SU-DHL-6 (cell line): ENCODE measurements around the gene CCDC34.

Experiments used
- H2AFZ ChIP-seq: fragments of 200-600 bp; sonication (generic); 2 replicates; pipeline ENCODE4 v1.6.1; 2014; ENCODE audit warnings: low read depth, mild to moderate bottlenecking, moderate library complexity, mixed read lengths, antibody characterized with exemption, low read length; ENCODE audit not compliant: severe bottlenecking
- H3F3A ChIP-seq: fragments of 200-600 bp; shearing (Covaris generic); 2 replicates; pipeline ENCODE4 v1.6.0; 2016; ENCODE audit warnings: antibody characterized with exemption, mild to moderate bottlenecking; ENCODE audit not compliant: insufficient read depth
- H3K27ac ChIP-seq: fragments of 200-600 bp; sonication (generic); 2 replicates; pipeline ENCODE4 v1.5.1; 2016; ENCODE audit warnings: low read depth, mild to moderate bottlenecking, low read length, moderate library complexity, mixed read lengths
- H3K27me3 ChIP-seq: fragments of 200-600 bp; sonication (generic), shearing (Covaris generic); 2 replicates; pipeline ENCODE4 v1.6.0; 2014; ENCODE audit warnings: mild to moderate bottlenecking, low read length
- H3K36me3 ChIP-seq: fragments of 200-600 bp; sonication (generic); 2 replicates; pipeline ENCODE4 v1.6.1; 2014; ENCODE audit warnings: mild to moderate bottlenecking, low read length, mixed read lengths
- H3K4me2 ChIP-seq: fragments of 300-600, 200-600 bp; shearing (Covaris generic), sonication (generic); 2 replicates; pipeline ENCODE4 v1.6.0; 2014; ENCODE audit warnings: low read length, low read depth, mild to moderate bottlenecking; ENCODE audit not compliant: poor library complexity, severe bottlenecking
- H3K4me3 ChIP-seq: fragments of 200-600 bp; sonication (generic); 2 replicates; pipeline ENCODE4 v1.5.1; 2014; ENCODE audit warnings: antibody characterized with exemption, low read length, mild to moderate bottlenecking, mixed read lengths; ENCODE audit not compliant: insufficient read depth, poor library complexity, severe bottlenecking
- H3K79me2 ChIP-seq: fragments of 200-600 bp; sonication (generic); 2 replicates; pipeline ENCODE4 v1.6.1; 2014; ENCODE audit warnings: mild to moderate bottlenecking, low read length, moderate library complexity; ENCODE audit not compliant: insufficient read depth
- H3K9ac ChIP-seq: fragments of 200-600 bp; sonication (generic); 2 replicates; pipeline ENCODE4 v1.7.0; 2014; ENCODE audit warnings: mild to moderate bottlenecking, low read length
- H3K9me2 ChIP-seq: fragments of 200-600 bp; sonication (generic); replicated peaks from 2 replicates; pipeline ENCODE4 v1.6.1; 2014; ENCODE audit warnings: low read length; ENCODE audit not compliant: insufficient read depth
- H3K9me3 ChIP-seq: fragments of 200-600 bp; sonication (generic); 2 replicates; pipeline ENCODE4 v1.6.1; 2014; ENCODE audit warnings: low read length, mixed read lengths; ENCODE audit not compliant: insufficient read depth
- H4K20me1 ChIP-seq: fragments of 200-600 bp; sonication (generic); 2 replicates; pipeline ENCODE4 v1.6.1; 2014; ENCODE audit warnings: low read depth, mild to moderate bottlenecking, antibody characterized with exemption, low read length, moderate library complexity, mixed read lengths
- EZH2phosphoT487 ChIP-seq: fragments of 200-600 bp; sonication (generic), shearing (Covaris generic); conservative IDR thresholded peaks from 2 replicates; pipeline ENCODE4 v1.6.1; 2018; ENCODE audit warnings: mild to moderate bottlenecking, antibody characterized with exemption, low read length, moderate library complexity, mixed read lengths
- TF ChIP-seq, protein P1 (sequence below): fragments of 200-600 bp; sonication (generic); IDR thresholded peaks from one replicate; pipeline ENCODE4 v1.5.1; 2017; ENCODE audit warnings: antibody characterized with exemption, mild to moderate bottlenecking, low read length, moderate library complexity; ENCODE audit not compliant: insufficient read depth, poor library complexity, severe bottlenecking

The CCDC34 gene

GRCh38 chr11:27354359-27354965, 8.6 kb downstream of the CCDC34 start:
- Histone ChIP-seq H3K4me3 (no peak overlapping the region), H3K9me2 (no peaks in the 10 kb centered on the region), H3K27me3 (no peaks in the 10 kb centered on the region), H3K36me3 (peaks cover 6% of the 10 kb centered on the region; the same call in 1 of the 2 replicates), H3F3A (0 out of 2 replicates have a peak, but pooled peaks cover 3% of the 10 kb centered on the region), H4K20me1 (no peaks in the 10 kb centered on the region), H3K4me2 (no peak overlapping the region), H2AFZ (no peak overlapping the region), H3K79me2 (no peaks in the 10 kb centered on the region), H3K9ac (no peak overlapping the region), H3K9me3 (no peaks in the 10 kb centered on the region), H3K27ac (no peak overlapping the region)
- TF ChIP-seq, protein P1, sequence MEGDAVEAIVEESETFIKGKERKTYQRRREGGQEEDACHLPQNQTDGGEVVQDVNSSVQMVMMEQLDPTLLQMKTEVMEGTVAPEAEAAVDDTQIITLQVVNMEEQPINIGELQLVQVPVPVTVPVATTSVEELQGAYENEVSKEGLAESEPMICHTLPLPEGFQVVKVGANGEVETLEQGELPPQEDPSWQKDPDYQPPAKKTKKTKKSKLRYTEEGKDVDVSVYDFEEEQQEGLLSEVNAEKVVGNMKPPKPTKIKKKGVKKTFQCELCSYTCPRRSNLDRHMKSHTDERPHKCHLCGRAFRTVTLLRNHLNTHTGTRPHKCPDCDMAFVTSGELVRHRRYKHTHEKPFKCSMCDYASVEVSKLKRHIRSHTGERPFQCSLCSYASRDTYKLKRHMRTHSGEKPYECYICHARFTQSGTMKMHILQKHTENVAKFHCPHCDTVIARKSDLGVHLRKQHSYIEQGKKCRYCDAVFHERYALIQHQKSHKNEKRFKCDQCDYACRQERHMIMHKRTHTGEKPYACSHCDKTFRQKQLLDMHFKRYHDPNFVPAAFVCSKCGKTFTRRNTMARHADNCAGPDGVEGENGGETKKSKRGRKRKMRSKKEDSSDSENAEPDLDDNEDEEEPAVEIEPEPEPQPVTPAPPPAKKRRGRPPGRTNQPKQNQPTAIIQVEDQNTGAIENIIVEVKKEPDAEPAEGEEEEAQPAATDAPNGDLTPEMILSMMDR, result no peak
- TF ChIP-seq EZH2phosphoT487, result no peak

DNA sequence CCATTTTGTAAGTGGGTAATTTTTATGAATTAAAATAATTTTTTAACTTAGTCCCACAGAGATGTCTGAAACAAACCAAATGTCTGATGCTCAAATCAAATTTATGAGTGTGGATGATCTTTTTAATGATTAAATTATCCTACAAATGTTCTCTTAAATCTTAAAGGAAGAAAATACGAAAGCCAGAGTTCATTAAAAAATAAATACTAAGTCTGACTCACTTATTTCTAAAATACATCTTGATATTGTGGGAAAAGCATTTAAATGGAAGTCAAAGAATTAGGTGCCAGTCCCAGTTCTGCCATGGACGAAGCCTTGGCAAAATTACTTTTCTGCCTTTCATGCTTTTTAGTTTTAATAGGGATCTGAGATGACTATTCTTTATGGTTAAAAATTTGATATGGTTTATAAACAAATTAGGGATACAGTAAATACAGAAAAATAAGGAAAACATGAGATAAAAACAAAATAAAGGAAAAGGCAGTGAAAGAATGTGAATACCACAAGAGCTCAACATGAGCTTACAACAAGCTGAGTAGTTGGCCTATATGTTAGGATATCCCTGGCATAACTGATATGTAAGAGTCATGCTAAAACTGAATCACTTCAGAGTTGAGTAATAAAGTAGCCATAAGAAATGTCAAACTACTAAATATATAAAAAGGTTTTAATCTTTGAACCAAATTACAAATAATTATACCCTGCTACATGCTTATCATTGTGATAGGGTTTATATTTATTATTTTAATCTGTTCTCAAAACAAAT, 9.2 kb downstream of the CCDC34 start:
- Histone ChIP-seq H3K27me3 (no peaks in the 10 kb centered on the region), H3K36me3 (peaks cover 12% of the 10 kb centered on the region; the same call in 1 of the 2 replicates), H3K9me2 (no peaks in the 10 kb centered on the region), H3K79me2 (no peaks in the 10 kb centered on the region), H4K20me1 (no peaks in the 10 kb centered on the region), H3K9me3 (no peaks in the 10 kb centered on the region), H3K4me3 (no peak overlapping the region), H3K4me2 (no peak overlapping the region), H3K9ac (no peak overlapping the region), H3F3A (0 out of 2 replicates have a peak, but pooled peaks cover 3% of the 10 kb centered on the region), H2AFZ (no peak overlapping the region), H3K27ac (no peak overlapping the region)
- no peak for TF ChIP-seq EZH2phosphoT487
- TF ChIP-seq, protein P1, result no peak

- peaks cover 15% of the 10 kb centered on the region; the same call in 1 of the 2 replicates for H3K36me3 ChIP-seq
- H3F3A ChIP-seq, result 0 out of 2 replicates have a peak, but pooled peaks cover 3% of the 10 kb centered on the region
- no peak overlapping the region for H3K4me3 ChIP-seq
- TF ChIP-seq, protein P1, result no peak
- no peaks in the 10 kb centered on the region for H3K9me2 ChIP-seq
- no peak overlapping the region for H3K9ac ChIP-seq
- H2AFZ ChIP-seq, result no peak overlapping the region
- no peak overlapping the region for H3K27ac ChIP-seq
- no peaks in the 10 kb centered on the region for H3K79me2 ChIP-seq
- no peaks in the 10 kb centered on the region for H4K20me1 ChIP-seq
- H3K4me2 ChIP-seq, result no peak overlapping the region
- no peaks in the 10 kb centered on the region for H3K27me3 ChIP-seq
- no peaks in the 10 kb centered on the region for H3K9me3 ChIP-seq
Observed at GRCh38 chr11:27352781-27353180, 10.2 kb downstream of the CCDC34 start.
